ENCODE results near the gene CCZ1B. TPM values are rescaled to one million over a fixed set of nuclear protein-coding genes. Genes with fewer than 3 reads are reported as not detected.
"Not testable (repeated sequence)": the region's sequence is repeated elsewhere in the genome, so short reads cannot be mapped to it uniquely, and the experiment has no call there.

The CCZ1B gene
- 10 to 100 TPM; 37.4 to 58.6 (median 52.1) TPM for total RNA-seq

DNA sequence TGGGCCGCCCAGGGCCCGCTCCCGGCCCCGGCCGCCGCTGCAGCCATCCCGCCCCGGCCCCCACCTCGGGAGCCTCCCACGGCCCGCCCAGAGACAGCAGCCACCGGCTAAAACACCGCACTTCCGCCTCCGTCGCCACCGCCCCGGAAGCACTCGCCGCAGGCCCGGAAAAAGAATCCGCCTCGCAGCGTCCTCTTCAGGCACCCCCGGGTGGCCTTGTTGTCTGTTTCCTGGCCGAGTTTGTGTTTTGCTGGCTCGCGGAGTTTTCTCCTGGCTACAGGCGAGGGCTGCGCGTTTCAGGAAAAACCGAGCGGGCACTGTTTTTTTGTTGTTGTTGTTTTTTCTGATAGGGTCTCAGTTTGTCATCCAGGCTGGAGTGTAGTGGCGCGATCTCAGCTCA lies at the start of gene CCZ1B:
Gene CCZ1B (minus strand): TSS at position 125 of the 400 bp plus-strand sequence. CDS start 78 bp downstream, at position 47.
- H3K4me1 ChIP-seq; H3K36me3 ChIP-seq; H3K9me3 ChIP-seq; intact Hi-C loops (cut with DNase I; ENCODE audit: low total_unique reads); in situ Hi-C loops (cut with MboI; ENCODE audit: low pct_ligation_motif_present in 1 of 4, low pct_unique_long_range_greater_than_20kb in 1 of 4, low sequenced_read_pairs in 3 of 4); H3K27me3 ChIP-seq: not testable (repeated sequence)
- TF ChIP-seq POLR2A (IDR thresholded peaks at IDR 0.05) (peak; percentile 22), POLR2AphosphoS5 (IDR thresholded peaks at IDR 0.05) (peak in 1 of 3 donors; percentile 15)
- TF ChIP-seq, protein P1, sequence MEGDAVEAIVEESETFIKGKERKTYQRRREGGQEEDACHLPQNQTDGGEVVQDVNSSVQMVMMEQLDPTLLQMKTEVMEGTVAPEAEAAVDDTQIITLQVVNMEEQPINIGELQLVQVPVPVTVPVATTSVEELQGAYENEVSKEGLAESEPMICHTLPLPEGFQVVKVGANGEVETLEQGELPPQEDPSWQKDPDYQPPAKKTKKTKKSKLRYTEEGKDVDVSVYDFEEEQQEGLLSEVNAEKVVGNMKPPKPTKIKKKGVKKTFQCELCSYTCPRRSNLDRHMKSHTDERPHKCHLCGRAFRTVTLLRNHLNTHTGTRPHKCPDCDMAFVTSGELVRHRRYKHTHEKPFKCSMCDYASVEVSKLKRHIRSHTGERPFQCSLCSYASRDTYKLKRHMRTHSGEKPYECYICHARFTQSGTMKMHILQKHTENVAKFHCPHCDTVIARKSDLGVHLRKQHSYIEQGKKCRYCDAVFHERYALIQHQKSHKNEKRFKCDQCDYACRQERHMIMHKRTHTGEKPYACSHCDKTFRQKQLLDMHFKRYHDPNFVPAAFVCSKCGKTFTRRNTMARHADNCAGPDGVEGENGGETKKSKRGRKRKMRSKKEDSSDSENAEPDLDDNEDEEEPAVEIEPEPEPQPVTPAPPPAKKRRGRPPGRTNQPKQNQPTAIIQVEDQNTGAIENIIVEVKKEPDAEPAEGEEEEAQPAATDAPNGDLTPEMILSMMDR (IDR thresholded peaks at IDR 0.05): peak in 2 of 5 experiments; percentile 14
- 4% methylated on average over 23 of the region's 35 CpGs; no CpG with 5 or more reads in 1 of the 2 donors for WGBS, 2 donors (ENCODE audit: low coverage in 1 of 2)
- H3K4me3 ChIP-seq: peak within 1 kb of the TSS; percentile 6 to 80 (median 58)
- H3K27ac ChIP-seq: peak within 1 kb of the TSS; percentile 52 to 87 (median 80)
- peak; percentile 87 for DNase-seq

DNA sequence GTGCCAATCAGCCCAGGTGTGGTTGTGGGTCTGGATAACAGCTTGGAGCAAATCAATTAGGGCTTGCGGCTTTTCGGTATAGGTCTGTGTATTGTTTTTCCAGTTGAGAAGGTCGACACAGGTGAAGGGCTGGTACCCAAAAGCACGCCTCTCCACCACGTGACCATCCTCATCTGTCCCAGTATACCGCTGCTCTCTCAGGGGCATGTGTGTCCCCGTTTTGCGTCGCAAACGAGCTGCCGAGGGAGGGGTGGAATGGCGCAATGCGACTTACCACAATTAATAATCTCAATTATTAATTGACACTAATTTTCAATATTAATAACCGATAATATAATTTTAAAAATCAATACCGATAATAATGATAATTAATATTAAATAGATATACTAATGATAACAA lies 48.9 kb upstream of the CCZ1B start:
- DNase-seq; intact Hi-C loops (cut with DNase I; ENCODE audit: low total_unique reads); in situ Hi-C loops (cut with MboI; ENCODE audit: low pct_ligation_motif_present in 1 of 4, low pct_unique_long_range_greater_than_20kb in 1 of 4, low sequenced_read_pairs in 3 of 4); H3K9me3 ChIP-seq; H3K27ac ChIP-seq; H3K4me3 ChIP-seq; H3K36me3 ChIP-seq; H3K4me1 ChIP-seq; H3K27me3 ChIP-seq: not testable (repeated sequence)
- 94% methylated on average over 9 to 15 of the region's 15 CpGs for WGBS, 2 donors (ENCODE audit: low coverage in 1 of 2)

DNA sequence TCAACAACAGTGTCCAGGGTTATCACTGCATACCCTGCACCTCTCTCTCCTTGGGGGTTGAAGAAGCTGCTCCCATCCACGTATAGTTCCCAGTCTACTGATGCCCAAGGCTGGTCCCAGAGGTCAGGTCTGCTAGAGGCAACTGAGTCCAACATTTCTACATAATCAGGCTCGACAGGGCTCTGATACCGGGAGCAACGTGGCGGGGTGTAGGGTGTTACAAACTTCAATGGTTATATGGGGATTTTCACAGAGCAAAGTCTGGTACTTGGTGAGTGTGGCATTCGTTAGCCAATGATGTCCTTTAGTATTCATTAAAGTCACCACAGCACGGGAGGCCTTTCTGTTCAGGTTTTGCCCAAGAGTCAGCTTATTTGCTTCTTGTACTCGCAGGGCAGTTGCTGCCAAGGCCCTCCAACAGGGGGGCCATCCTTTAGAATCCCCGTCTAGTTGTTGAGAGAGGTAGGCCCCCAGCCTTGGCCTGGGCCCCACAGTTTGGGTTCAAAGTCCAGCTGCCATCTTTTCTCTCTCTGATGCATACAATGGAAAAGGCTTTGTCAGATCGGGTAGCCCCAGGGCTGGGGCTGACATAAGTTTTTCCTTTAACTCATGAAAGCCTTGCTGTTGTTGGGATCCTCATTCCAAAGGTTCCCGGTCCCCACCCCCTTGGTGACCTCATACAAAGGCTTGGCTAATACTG lies 46.3 kb upstream of the CCZ1B start:
- H3K9me3 ChIP-seq; intact Hi-C loops (cut with DNase I; ENCODE audit: low total_unique reads); H3K4me3 ChIP-seq; H3K27ac ChIP-seq; H3K27me3 ChIP-seq; H3K36me3 ChIP-seq; in situ Hi-C loops (cut with MboI; ENCODE audit: low pct_ligation_motif_present in 1 of 4, low pct_unique_long_range_greater_than_20kb in 1 of 4, low sequenced_read_pairs in 3 of 4); H3K4me1 ChIP-seq; DNase-seq: not testable (repeated sequence)
- WGBS, 2 donors (ENCODE audit: low coverage in 1 of 2): 72% methylated on average over 11 of the region's 11 CpGs; no CpG with 5 or more reads in 1 of the 2 donors

DNA sequence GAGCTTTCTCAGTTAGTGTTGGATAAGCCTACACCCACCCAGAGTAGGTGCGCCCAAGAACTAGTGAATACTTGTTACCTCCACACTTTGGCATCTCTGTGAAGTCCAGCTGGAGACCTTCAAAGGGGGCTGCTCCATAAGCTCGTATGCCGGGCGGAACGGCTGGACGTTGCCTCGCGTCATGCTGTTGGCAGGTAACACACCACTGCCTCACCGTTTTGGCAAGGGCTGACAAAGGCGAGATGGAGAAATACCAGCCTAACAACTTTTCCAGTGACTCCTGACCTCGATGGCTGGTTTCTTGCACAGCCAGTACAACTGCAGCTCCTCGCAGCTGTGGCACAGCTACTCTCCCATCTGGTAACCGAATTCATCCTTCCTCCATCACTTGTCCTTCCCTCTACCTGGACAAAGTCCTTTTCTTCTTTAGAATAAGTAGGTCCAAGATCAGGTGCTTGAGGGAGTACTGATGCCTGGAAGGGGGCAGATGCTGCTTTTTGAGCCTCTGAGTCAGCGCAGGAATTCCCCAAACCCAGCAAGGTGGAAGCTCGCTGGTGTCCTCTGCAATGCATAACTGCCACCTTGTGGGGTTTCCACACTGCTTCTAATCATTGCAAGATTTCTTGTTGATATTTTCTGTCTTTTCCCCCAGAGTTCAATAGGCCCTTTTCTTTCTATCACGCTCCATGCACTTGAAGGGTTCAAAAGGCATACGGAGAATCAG lies 45.5 kb upstream of the CCZ1B start:
- H3K36me3 ChIP-seq; DNase-seq; H3K4me3 ChIP-seq; in situ Hi-C loops (cut with MboI; ENCODE audit: low pct_ligation_motif_present in 1 of 4, low pct_unique_long_range_greater_than_20kb in 1 of 4, low sequenced_read_pairs in 3 of 4); H3K9me3 ChIP-seq; intact Hi-C loops (cut with DNase I; ENCODE audit: low total_unique reads); H3K27ac ChIP-seq; H3K4me1 ChIP-seq; H3K27me3 ChIP-seq: not testable (repeated sequence)
- WGBS, 2 donors (ENCODE audit: low coverage in 1 of 2): 60 to 61% methylated on average over 3 to 17 of the region's 17 CpGs

DNA sequence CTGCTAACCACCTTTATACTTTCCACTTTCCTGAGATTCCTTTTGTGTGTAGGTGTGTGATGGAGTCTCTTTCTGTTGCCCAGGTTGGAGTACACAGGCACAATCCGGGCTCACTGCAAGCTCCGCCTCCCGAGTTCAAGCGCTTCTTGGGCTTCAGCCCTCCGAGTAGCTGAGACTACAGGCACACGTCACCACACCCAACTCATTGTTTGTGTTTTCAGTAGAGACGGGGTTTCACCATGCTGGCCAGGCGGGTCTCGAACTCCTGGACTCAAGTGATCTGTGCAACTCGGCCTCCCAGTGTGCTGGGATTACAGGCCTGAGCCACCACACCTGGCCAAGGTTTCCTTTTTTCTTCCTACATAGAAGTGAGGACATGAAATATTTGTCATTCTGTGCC lies 38.7 kb upstream of the CCZ1B start:
- DNase-seq; H3K4me3 ChIP-seq; H3K9me3 ChIP-seq; H3K36me3 ChIP-seq; in situ Hi-C loops (cut with MboI; ENCODE audit: low pct_ligation_motif_present in 1 of 4, low pct_unique_long_range_greater_than_20kb in 1 of 4, low sequenced_read_pairs in 3 of 4); H3K27me3 ChIP-seq; intact Hi-C loops (cut with DNase I; ENCODE audit: low total_unique reads); H3K4me1 ChIP-seq; H3K27ac ChIP-seq: not testable (repeated sequence)
- 47 to 83% methylated on average over 3 to 10 of the region's 10 CpGs for WGBS, 2 donors (ENCODE audit: low coverage in 1 of 2)

DNA sequence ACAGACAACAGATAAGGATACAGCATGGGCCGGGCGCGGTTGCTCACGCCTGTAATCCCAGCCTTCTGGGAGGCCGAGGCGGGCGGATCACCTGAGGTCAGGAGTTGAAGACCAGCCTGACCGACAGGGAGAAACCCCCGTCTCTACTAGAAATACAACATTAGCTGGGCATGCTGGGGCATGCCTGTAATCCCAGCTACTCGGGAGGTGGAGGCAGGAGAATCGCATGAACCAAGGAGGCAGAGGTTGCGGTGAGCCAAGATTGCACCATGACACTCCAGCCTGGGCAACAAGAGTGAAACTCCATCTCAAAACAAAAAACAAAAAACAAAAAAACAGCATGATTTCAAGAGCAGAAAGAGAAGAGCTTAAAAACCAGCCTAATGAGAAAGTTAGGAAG lies 38.1 kb upstream of the CCZ1B start:
- in situ Hi-C loops (cut with MboI; ENCODE audit: low pct_ligation_motif_present in 1 of 4, low pct_unique_long_range_greater_than_20kb in 1 of 4, low sequenced_read_pairs in 3 of 4); intact Hi-C loops (cut with DNase I; ENCODE audit: low total_unique reads): not testable (repeated sequence)
- WGBS, 2 donors (ENCODE audit: low coverage in 1 of 2): 80 to 81% methylated on average over 10 to 12 of the region's 12 CpGs

DNA sequence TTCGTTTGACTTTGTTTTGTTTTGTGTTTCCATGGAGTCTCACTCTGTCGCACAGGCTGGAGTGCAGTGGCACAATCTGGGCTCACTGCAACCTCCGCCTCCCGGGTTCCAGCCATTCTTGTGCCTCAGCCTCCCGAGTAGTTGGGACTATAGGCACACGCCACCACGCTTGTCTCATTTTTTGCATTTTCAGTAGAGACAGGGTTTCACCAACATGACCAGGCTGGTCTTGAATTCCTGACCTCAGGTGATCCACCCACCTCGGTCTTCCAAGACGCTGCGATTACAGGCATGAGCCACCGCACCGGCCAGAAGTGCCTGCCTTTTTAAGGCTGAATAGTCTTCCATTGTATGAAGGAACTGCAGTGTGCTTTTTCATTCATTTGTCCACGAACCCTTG lies 36.8 kb upstream of the CCZ1B start:
- H3K27ac ChIP-seq; H3K4me3 ChIP-seq; H3K36me3 ChIP-seq; H3K4me1 ChIP-seq; intact Hi-C loops (cut with DNase I; ENCODE audit: low total_unique reads); DNase-seq; H3K9me3 ChIP-seq; H3K27me3 ChIP-seq; in situ Hi-C loops (cut with MboI; ENCODE audit: low pct_ligation_motif_present in 1 of 4, low pct_unique_long_range_greater_than_20kb in 1 of 4, low sequenced_read_pairs in 3 of 4): not testable (repeated sequence)
- WGBS, 2 donors (ENCODE audit: low coverage in 1 of 2): 79 to 84% methylated on average over 7 to 13 of the region's 13 CpGs

More for the DNA sequence above, 38.1 kb upstream of the CCZ1B start:
- DNase-seq, H3K9me3 ChIP-seq, H3K4me1 ChIP-seq, H3K36me3 ChIP-seq, H3K27me3 ChIP-seq, H3K27ac ChIP-seq, H3K4me3 ChIP-seq: not testable (repeated sequence)

All from transverse colon (tissue), 4 donors.